ENCODE data around the gene VEGFD.

VEGFD gene

DNA sequence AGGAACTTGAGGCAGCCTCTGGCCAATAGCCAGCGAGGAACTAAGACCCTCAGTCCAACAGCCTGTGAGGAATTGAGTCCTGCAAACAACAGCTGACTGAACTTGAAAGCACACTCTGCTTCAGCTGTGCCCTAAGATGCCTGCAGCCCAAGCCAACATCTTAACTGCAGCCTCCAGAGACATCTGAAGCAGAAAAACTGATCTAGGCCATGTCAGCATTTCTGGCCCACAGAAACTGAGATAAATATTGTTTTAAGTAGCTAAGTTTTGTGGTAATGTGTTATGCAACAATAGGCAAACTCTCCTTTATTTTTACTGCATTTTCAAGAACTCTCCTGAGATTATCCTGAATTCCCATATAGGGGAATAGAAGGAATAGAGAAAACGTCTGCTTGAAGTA, 24.5 kb downstream of the VEGFD start:
- TF ChIP-seq, protein P1, sequence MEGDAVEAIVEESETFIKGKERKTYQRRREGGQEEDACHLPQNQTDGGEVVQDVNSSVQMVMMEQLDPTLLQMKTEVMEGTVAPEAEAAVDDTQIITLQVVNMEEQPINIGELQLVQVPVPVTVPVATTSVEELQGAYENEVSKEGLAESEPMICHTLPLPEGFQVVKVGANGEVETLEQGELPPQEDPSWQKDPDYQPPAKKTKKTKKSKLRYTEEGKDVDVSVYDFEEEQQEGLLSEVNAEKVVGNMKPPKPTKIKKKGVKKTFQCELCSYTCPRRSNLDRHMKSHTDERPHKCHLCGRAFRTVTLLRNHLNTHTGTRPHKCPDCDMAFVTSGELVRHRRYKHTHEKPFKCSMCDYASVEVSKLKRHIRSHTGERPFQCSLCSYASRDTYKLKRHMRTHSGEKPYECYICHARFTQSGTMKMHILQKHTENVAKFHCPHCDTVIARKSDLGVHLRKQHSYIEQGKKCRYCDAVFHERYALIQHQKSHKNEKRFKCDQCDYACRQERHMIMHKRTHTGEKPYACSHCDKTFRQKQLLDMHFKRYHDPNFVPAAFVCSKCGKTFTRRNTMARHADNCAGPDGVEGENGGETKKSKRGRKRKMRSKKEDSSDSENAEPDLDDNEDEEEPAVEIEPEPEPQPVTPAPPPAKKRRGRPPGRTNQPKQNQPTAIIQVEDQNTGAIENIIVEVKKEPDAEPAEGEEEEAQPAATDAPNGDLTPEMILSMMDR (IDR thresholded peaks at IDR 0.05; ENCODE audit: extremely low read depth, missing control alignments): no peak
- DNase-seq (ENCODE audit: low spot score): no peak

DNA sequence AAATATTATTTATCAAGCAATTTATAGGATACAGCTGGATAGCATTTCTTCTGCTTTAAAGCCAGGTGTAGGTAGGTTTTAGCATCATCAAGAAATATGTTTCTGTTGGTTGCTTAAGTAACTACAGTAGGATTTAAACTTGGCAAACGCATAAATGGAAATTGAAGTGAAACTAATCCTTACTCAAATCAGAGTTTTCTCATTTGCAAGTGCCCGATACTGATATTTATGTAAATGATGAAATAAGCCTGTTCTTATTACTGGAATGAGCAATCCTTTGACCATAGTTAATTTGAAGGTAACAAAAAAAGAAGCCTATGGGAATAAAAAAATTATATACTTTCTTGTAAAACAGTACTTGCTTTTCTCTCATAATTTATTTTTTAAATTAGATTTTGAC, 25.7 kb downstream of the VEGFD start:
- TF ChIP-seq, protein P1 (IDR thresholded peaks at IDR 0.05; ENCODE audit: extremely low read depth, missing control alignments): no peak
- DNase-seq (ENCODE audit: low spot score): no peak

DNA sequence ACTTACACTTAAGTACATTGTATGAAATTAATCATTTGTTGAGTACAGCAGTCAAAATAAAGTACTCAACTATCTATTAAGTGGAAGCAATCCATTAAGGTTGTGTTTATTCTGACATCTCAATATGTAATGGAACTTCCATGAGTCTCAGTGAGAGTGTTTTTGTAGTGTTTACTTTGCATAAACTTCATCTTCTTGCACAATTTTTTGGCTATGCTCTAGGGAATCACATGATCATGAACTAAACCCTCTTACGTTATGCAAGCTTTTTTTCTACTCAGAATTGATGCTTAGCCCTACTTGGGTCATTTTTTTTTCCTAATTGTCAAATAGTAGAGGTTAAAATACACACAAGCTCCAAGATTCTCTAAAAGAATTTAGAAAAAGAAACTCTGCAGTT, 27.8 kb downstream of the VEGFD start:
- no peak for DNase-seq (ENCODE audit: low spot score)
- TF ChIP-seq, protein P1 (IDR thresholded peaks at IDR 0.05; ENCODE audit: extremely low read depth, missing control alignments): no peak

DNA sequence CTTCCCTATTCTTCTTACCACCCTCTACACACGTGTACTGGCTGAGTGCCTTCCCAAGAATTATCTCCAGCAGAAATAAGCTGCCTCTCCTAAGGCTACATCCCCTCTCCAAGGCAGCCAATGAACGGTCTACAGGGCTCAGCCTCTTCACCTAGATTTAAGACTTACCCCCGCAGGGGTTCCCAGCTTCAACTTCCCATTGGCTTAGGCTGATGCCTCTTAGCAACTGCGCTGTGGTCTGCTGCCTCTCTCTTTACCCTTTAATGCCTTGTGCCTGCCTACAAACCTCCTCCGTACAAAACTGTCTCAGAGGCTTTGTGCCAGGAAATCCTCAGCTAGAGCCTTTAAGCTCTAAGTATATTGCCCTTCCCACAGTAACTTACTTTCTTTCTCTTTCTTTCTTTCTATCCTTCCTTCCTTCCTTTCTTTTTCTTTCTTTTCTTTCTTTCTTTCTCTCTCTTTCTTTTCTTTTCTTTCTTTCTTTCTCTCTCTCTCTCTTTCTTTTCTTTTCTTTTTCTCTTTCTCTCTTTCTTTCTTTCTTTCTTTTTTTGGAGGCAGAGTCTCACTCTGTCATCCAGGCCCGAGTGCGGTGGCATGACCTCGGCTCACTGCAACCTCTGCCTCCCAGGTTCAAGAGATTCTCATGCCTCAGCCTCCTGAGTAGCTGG, 33.8 kb downstream of the VEGFD start:
- DNase-seq (ENCODE audit: low spot score): no peak
- TF ChIP-seq, protein P1 (IDR thresholded peaks at IDR 0.05; ENCODE audit: extremely low read depth, missing control alignments): no peak

DNA sequence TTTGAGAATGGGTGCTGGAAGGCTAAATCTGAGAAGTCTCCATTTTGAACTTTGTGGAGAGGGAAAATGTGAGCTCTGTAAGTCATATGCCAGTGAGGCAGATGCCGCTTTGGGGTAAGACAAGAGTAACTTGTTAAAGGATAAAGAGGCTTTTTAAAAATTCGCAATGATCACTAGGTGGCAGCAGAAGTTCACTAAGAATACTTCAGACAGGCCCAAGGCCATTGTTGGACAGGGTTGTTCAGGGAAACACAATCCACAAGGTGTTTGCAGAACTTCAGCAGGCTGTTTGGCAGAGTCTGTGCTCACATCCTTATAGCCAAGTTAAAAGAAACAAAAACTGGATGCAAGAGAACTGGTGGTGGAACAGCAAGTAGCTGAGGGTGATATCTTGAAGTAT, 35.2 kb downstream of the VEGFD start:
- TF ChIP-seq, protein P1 (IDR thresholded peaks at IDR 0.05; ENCODE audit: extremely low read depth, missing control alignments): no peak
- DNase-seq (ENCODE audit: low spot score): peak; percentile 21

DNA sequence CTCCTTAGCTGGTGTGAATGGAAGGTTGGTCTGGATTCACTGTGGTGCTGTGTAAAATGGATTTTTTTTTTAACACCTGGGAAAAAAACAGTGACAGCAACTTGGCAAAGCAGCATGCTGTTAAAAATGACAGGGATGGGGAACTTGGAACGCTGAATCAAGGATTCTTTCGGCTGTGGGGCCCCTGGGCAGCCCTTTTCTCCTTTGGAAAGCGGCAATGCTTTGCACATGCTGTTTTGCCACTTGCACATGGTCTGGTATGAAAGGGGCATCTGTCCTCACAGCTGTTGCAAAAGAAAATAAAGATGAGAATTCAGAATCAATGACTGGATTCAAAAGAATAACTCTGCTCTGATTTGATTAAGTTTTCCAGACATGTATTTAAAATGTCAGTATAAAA, 38.2 kb downstream of the VEGFD start:
- TF ChIP-seq, protein P1 (IDR thresholded peaks at IDR 0.05; ENCODE audit: extremely low read depth, missing control alignments): no peak

DNA sequence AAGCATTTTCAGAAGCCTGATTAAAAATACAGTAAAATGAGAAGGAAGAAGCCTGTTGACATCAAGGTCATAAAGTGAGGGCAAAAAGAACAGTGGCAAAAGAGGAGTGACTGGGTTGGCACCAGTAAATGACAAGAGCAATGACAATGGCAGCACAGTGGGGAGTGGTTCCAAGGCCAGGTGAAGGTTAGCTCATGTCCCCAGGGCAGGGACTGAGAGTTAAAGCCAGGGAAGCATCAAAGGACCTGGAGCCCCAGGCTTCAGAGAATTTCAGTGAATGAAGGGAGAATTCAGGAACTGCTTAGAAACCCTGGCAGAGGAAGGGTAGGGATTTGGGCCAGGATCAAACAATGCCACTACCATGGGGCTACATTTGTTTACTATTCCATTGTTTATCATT, 40.1 kb downstream of the VEGFD start:
- DNase-seq (ENCODE audit: low spot score): no peak
- TF ChIP-seq, protein P1 (IDR thresholded peaks at IDR 0.05; ENCODE audit: extremely low read depth, missing control alignments): no peak

More for the DNA sequence above, 38.2 kb downstream of the VEGFD start:
- no peak for DNase-seq (ENCODE audit: low spot score)

Measured in GM20000 (cell line).